HepG2 (cell line): ENCODE measurements around the gene SLC29A1. TPM values are rescaled to one million over a fixed set of nuclear protein-coding genes. Genes with fewer than 3 reads are reported as not detected.

Experiments used
- ARNT2 ChIP-seq: sonication (generic); formaldehyde crosslinking; IDR thresholded peaks from 2 replicates; pipeline ENCODE4 v1.8.0; 2022; ENCODE audit warnings: mild to moderate bottlenecking, low read depth, missing genetic modification reagents, moderate library complexity
- CBX2 ChIP-seq, 2 experiments: fragments of 200-600 bp in 1 of 2; sonication (generic); formaldehyde crosslinking in 1 of 2; IDR thresholded peaks; 2 replicates each; pipeline versions ENCODE4 v1.7.0 to v1.8.1; 2018 to 2022; ENCODE audit warnings: low read depth in 2 of 2, low read length in 1 of 2, mild to moderate bottlenecking in 1 of 2, missing genetic modification reagents in 1 of 2
- EP300 ChIP-seq, 3 experiments: sonication (generic) in 1 of 3; formaldehyde crosslinking in 1 of 3; IDR thresholded peaks; 2 replicates each; pipeline versions ENCODE4 v1.5.1 to v1.6.1; 2011 to 2020; ENCODE audit warnings: low read depth in 2 of 3, low read length in 2 of 3, borderline replicate concordance in 1 of 3, improper control_type of control experiment in 1 of 3, mild to moderate bottlenecking in 1 of 3, missing genetic modification reagents in 1 of 3, moderate library complexity in 1 of 3
- FOXM1 ChIP-seq: sonication (generic); formaldehyde crosslinking; IDR thresholded peaks from 2 replicates; pipeline ENCODE4 v1.5.0; 2020; ENCODE audit warnings: missing genetic modification reagents
- GZF1 ChIP-seq: sonication (generic); formaldehyde crosslinking; IDR thresholded peaks from 2 replicates; pipeline ENCODE4 v1.5.1; 2020; ENCODE audit warnings: mild to moderate bottlenecking, missing genetic modification reagents
- HNRNPL ChIP-seq: fragments of 200-400 bp; formaldehyde crosslinking; IDR thresholded peaks from 2 replicates; pipeline ENCODE4 v1.6.1; 2017; ENCODE audit warnings: mild to moderate bottlenecking, low read depth, low read length
- HOXA3 ChIP-seq: sonication (generic); formaldehyde crosslinking; IDR thresholded peaks from 2 replicates; pipeline ENCODE4 v1.5.0; 2020; ENCODE audit warnings: missing genetic modification reagents
- IRX3 ChIP-seq: sonication (generic); formaldehyde crosslinking; IDR thresholded peaks from 2 replicates; pipeline ENCODE4 v1.8.1; 2023; ENCODE audit warnings: mild to moderate bottlenecking, low read depth, missing genetic modification reagents, borderline replicate concordance
- MIXL1 ChIP-seq: IDR thresholded peaks from 2 replicates; pipeline ENCODE4 v1.6.1; 2016
- MTA1 ChIP-seq: sonication (generic); formaldehyde crosslinking; IDR thresholded peaks from 2 replicates; pipeline ENCODE4 v1.4.0; 2020; ENCODE audit warnings: missing genetic modification reagents, mild to moderate bottlenecking, borderline replicate concordance
- RXRB ChIP-seq: IDR thresholded peaks from 2 replicates; pipeline ENCODE4 v1.6.1; 2016; ENCODE audit warnings: borderline replicate concordance, missing genetic modification reagents, missing compliant biosample characterization
- SYNCRIP ChIP-seq: fragments of 200-400 bp; formaldehyde crosslinking; IDR thresholded peaks from 2 replicates; pipeline ENCODE4 v1.6.1; 2018; ENCODE audit warnings: mild to moderate bottlenecking, low read depth, low read length; ENCODE audit not compliant: insufficient read depth
- TEAD3 ChIP-seq: optimal IDR thresholded peaks from 2 replicates; pipeline ENCODE3; 2016; ENCODE audit warnings: borderline replicate concordance
- XRCC5 ChIP-seq: fragments of 200-400 bp; formaldehyde crosslinking; optimal IDR thresholded peaks from 2 replicates; pipeline ENCODE3; 2017; ENCODE audit warnings: mild to moderate bottlenecking, low read length
- ZBTB37 ChIP-seq: sonication (generic); formaldehyde crosslinking; IDR thresholded peaks from 2 replicates; pipeline ENCODE4 v1.4.0; 2020; ENCODE audit warnings: mild to moderate bottlenecking, missing genetic modification reagents
- ZFP90 ChIP-seq: sonication (generic); formaldehyde crosslinking; IDR thresholded peaks from 2 replicates; pipeline ENCODE4 v1.8.0; 2022; ENCODE audit warnings: missing genetic modification reagents, mild to moderate bottlenecking, inconsistent platforms, borderline replicate concordance
- ZKSCAN5 ChIP-seq: sonication (generic); formaldehyde crosslinking; IDR thresholded peaks from 2 replicates; pipeline ENCODE4 v1.5.1; 2020; ENCODE audit warnings: mild to moderate bottlenecking, missing genetic modification reagents
- ZMYM3 ChIP-seq: sonication (generic); formaldehyde crosslinking; IDR thresholded peaks from 2 replicates; pipeline ENCODE4 v1.5.1; 2020; ENCODE audit warnings: mild to moderate bottlenecking, missing genetic modification reagents
- ZNF180 ChIP-seq: sonication (generic); formaldehyde crosslinking; IDR thresholded peaks from 2 replicates; pipeline ENCODE4 v1.4.0; 2020; ENCODE audit warnings: low read depth, missing genetic modification reagents, borderline replicate concordance
- ZNF263 ChIP-seq: sonication (generic); formaldehyde crosslinking; IDR thresholded peaks from 2 replicates; pipeline ENCODE4 v1.4.0; 2020; ENCODE audit warnings: missing genetic modification reagents
- ZNF512B ChIP-seq: sonication (generic); formaldehyde crosslinking; IDR thresholded peaks from 2 replicates; pipeline ENCODE4 v1.5.1; 2020; ENCODE audit warnings: missing genetic modification reagents, mild to moderate bottlenecking, borderline replicate concordance
- ZNF740 ChIP-seq: sonication (generic); formaldehyde crosslinking; IDR thresholded peaks from 2 replicates; pipeline ENCODE4 v1.4.0; 2020; ENCODE audit warnings: missing genetic modification reagents
- ZNF784 ChIP-seq: sonication (generic); formaldehyde crosslinking; IDR thresholded peaks from 2 replicates; pipeline ENCODE4 v1.5.1; 2020; ENCODE audit warnings: missing genetic modification reagents, mild to moderate bottlenecking, borderline replicate concordance
- polyA plus RNA-seq, 8 experiments: library from polyadenylated mRNA; depleted of rRNA in 3 of 8; stranded (reverse) in 7 of 8; unstranded in 1 of 8; fragments of >200 nt; fragmentation: Illumina TruSeq in 4 of 8; extraction: Trizol in 4 of 8; gene quantifications; 2 replicates each; pipeline versions ENCODE4 v1.2.1 to v1.2.3, GENCODE V29; 2011 to 2016; ENCODE audit warnings: low read depth in 4 of 8, missing spikeins in 1 of 8, mixed read lengths in 1 of 8; ENCODE audit not compliant: insufficient read depth in 1 of 8
- total RNA-seq, 5 experiments: library from RNA; depleted of rRNA; stranded (reverse); fragments of >200 nt; fragmentation: Illumina TruSeq; extraction: Trizol; gene quantifications; 2 replicates each; pipeline ENCODE4 v1.2.3, GENCODE V29; 2016; ENCODE audit warnings: low read depth in 1 of 5

SLC29A1 gene
- total and polyA plus RNA-seq, 2 of the 13 experiments (the other 11 are each of a cell fraction or from before 2014, with no cell fraction given), result 43.2 to 106 TPM

GRCh38 chr6:44237021-44237812, 13.8 kb downstream of the SLC29A1 start (continued):
- TF ChIP-seq ZFP90 (CRISPR knock-in tag) (0 out of 2 replicates have a peak, but pooled peaks have one; percentile 13), IRX3 (0 out of 2 replicates have a peak, but pooled peaks have one; percentile 51), ZNF784 (no peak), FOXM1 (CRISPR knock-in tag) (no peak), ZNF740 (no peak), CBX2 (IDR thresholded peaks at IDR 0.05; ENCODE audit: low read depth, low read length) (no peak), CBX2 (CRISPR knock-in tag; IDR thresholded peaks at IDR 0.05; ENCODE audit: low read depth) (no peak), GZF1 (CRISPR knock-in tag) (no peak; the same call in none of the 2 replicates), ZBTB37 (CRISPR knock-in tag) (no peak), ZNF512B (CRISPR knock-in tag) (0 out of 2 replicates have a peak, but pooled peaks have one; percentile 34), XRCC5 (peak; percentile 27), SYNCRIP (no peak), ARNT2 (CRISPR knock-in tag) (no peak; the same call in 1 of the 2 replicates), ZMYM3 (0 out of 2 replicates have a peak, but pooled peaks have one; percentile 15), ZNF180 (CRISPR knock-in tag) (no peak), HNRNPL (peak; percentile 99), HOXA3 (peak; percentile 47), TEAD3 (CRISPR knock-in tag) (peak; percentile 64), EP300 (IDR thresholded peaks at IDR 0.05; ENCODE audit: low read depth in 2 of 2, low read length in 2 of 2) (no peak; a peak in 1 of 4 replicates), EP300 (CRISPR knock-in tag; IDR thresholded peaks at IDR 0.05; ENCODE audit: borderline replicate concordance) (no peak), ZNF263 (CRISPR knock-in tag) (peak; percentile 97), MIXL1 (CRISPR knock-in tag) (peak; percentile 64; the same call in 1 of the 2 replicates), RXRB (CRISPR knock-in tag) (peak; percentile 18; the same call in 1 of the 2 replicates), MTA1 (peak; percentile 4; the same call in 1 of the 2 replicates), ZKSCAN5 (CRISPR knock-in tag) (peak; percentile 74; the same call in 1 of the 2 replicates)
